PC-3 (cell line): ENCODE measurements around the gene BLZF1.

ENCODE experiments used
- EZH2 ChIP-seq: fragments of 300-600 bp; sonication (generic); IDR thresholded peaks from one replicate; pipeline ENCODE4 v1.6.1; 2017; ENCODE audit warnings: antibody characterized with exemption, mild to moderate bottlenecking, low read length; ENCODE audit not compliant: unreplicated experiment
- EZH2phosphoT487 ChIP-seq: fragments of 300-600 bp; sonication (generic); IDR thresholded peaks from 2 replicates; pipeline ENCODE4 v1.6.1; 2018; ENCODE audit warnings: mild to moderate bottlenecking, antibody characterized with exemption, low read length, borderline replicate concordance
- TF ChIP-seq, protein P1 (sequence below): fragments of 300-600 bp; sonication (generic); conservative IDR thresholded peaks from 2 replicates; pipeline ENCODE4 v1.5.1; 2017; ENCODE audit warnings: antibody characterized with exemption, low read depth, mild to moderate bottlenecking, low read length

- no peak for TF ChIP-seq EZH2
- TF ChIP-seq, protein P1, sequence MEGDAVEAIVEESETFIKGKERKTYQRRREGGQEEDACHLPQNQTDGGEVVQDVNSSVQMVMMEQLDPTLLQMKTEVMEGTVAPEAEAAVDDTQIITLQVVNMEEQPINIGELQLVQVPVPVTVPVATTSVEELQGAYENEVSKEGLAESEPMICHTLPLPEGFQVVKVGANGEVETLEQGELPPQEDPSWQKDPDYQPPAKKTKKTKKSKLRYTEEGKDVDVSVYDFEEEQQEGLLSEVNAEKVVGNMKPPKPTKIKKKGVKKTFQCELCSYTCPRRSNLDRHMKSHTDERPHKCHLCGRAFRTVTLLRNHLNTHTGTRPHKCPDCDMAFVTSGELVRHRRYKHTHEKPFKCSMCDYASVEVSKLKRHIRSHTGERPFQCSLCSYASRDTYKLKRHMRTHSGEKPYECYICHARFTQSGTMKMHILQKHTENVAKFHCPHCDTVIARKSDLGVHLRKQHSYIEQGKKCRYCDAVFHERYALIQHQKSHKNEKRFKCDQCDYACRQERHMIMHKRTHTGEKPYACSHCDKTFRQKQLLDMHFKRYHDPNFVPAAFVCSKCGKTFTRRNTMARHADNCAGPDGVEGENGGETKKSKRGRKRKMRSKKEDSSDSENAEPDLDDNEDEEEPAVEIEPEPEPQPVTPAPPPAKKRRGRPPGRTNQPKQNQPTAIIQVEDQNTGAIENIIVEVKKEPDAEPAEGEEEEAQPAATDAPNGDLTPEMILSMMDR: no peak
- TF ChIP-seq EZH2phosphoT487: no peak
Measured at GRCh38 chr1:169325117-169325516, 42.9 kb upstream of the BLZF1 start.
